Right kidney (tissue), 1 donor: Measurements from ENCODE around the gene ZNF787.
A peak's percentile ranks its signal among the peaks of the same experiment; 100 is the strongest.

Experiments
- DNase-seq: peaks from one replicate; pipeline ENCODE4 v3.0.0-alpha.2; 2016

The ZNF787 gene

GRCh38 chr19:56123266-56123891 is 2.3 kb upstream of the ZNF787 start:
- no peak for DNase-seq

GRCh38 chr19:56120371-56121179 is 520 bp downstream of the ZNF787 start:
- DNase-seq: peak; percentile 65

- DNase-seq: no peak
Observed at GRCh38 chr19:56120002-56120370, 1.1 kb downstream of the ZNF787 start.

- no peak for DNase-seq
Observed at GRCh38 chr19:56119582-56119978, 1.5 kb downstream of the ZNF787 start.

GRCh38 chr19:56118666-56119581 is 2.2 kb downstream of the ZNF787 start:
- no peak for DNase-seq

- no peak for DNase-seq
Observed at GRCh38 chr19:56117889-56118288, 3.2 kb downstream of the ZNF787 start.

- DNase-seq: no peak
Observed at GRCh38 chr19:56117376-56117884, 3.7 kb downstream of the ZNF787 start.

GRCh38 chr19:56116606-56117005 is 4.5 kb downstream of the ZNF787 start:
- DNase-seq: no peak

GRCh38 chr19:56115490-56115889 is 5.6 kb downstream of the ZNF787 start:
- DNase-seq: no peak

GRCh38 chr19:56114778-56115110 is 6.4 kb downstream of the ZNF787 start:
- DNase-seq: no peak

- no peak for DNase-seq
Observed at GRCh38 chr19:56114051-56114777, 6.9 kb downstream of the ZNF787 start.

- DNase-seq: no peak
Observed at GRCh38 chr19:56113074-56113632, 7.9 kb downstream of the ZNF787 start.

- DNase-seq: no peak
Observed at GRCh38 chr19:56112313-56112709, 8.8 kb downstream of the ZNF787 start.

- no peak for DNase-seq
Observed at GRCh38 chr19:56111601-56112312, 9.3 kb downstream of the ZNF787 start.

- DNase-seq: peak; percentile 50
Observed at GRCh38 chr19:56110515-56111448, 10.3 kb downstream of the ZNF787 start.

GRCh38 chr19:56109226-56109625 is 11.9 kb downstream of the ZNF787 start:
- DNase-seq: no peak

GRCh38 chr19:56108447-56109195 is 12.5 kb downstream of the ZNF787 start:
- no peak for DNase-seq

- DNase-seq: no peak
Observed at GRCh38 chr19:56107626-56108351, 13.3 kb downstream of the ZNF787 start.

- DNase-seq: no peak
Observed at GRCh38 chr19:56106993-56107392, 14.1 kb downstream of the ZNF787 start.
